Heart right ventricle (tissue), 16 donors: ENCODE data around the gene APOLD1. TPM values are rescaled to one million over a fixed set of nuclear protein-coding genes. Genes with fewer than 3 reads are reported as not detected.

Experiments
- ATAC-seq, 8 donors: fragments of 200-7000 bp; cut with Tn5 transposase; one replicate each; pipeline ENCODE4 v1.9.1; 2020; ENCODE audit warnings: mild to moderate bottlenecking in 8 of 8, moderate library complexity in 8 of 8, moderate number of reproducible peaks in 1 of 8
- DNase-seq, 2 donors: peaks; one replicate each; pipeline ENCODE4 v3.0.0-alpha.2; 2020
- H3K27ac ChIP-seq, 10 donors: fragments of 200-600 bp; sonication (generic) in 2 of 10; one replicate each; pipeline versions ENCODE4 v1.5.0 to v1.8.0; 2020 to 2022; ENCODE audit warnings: mild to moderate bottlenecking in 3 of 10
- H3K27me3 ChIP-seq, 7 donors: fragments of 200-600 bp; one replicate each; pipeline ENCODE4 v1.8.0; 2021 to 2022; ENCODE audit warnings: mild to moderate bottlenecking in 2 of 7
- H3K36me3 ChIP-seq, 9 donors: fragments of 200-600 bp; sonication (generic) in 1 of 9; one replicate each; pipeline versions ENCODE4 v1.5.0 to v1.8.0; 2020 to 2022; ENCODE audit warnings: mild to moderate bottlenecking in 2 of 9
- H3K4me1 ChIP-seq, 9 donors: fragments of 200-600 bp; sonication (generic) in 1 of 9; one replicate each; pipeline versions ENCODE4 v1.5.0 to v1.8.0; 2020 to 2022; ENCODE audit warnings: mild to moderate bottlenecking in 4 of 9
- H3K4me3 ChIP-seq, 10 donors: fragments of 200-600 bp; sonication (generic) in 2 of 10; one replicate each; pipeline versions ENCODE4 v1.5.0 to v1.8.0; 2020 to 2022; ENCODE audit warnings: mild to moderate bottlenecking in 7 of 10, moderate library complexity in 2 of 10
- H3K9me3 ChIP-seq, 11 donors: fragments of 200-600 bp in 10 of 11; sonication (generic) in 2 of 11; one replicate each; pipeline versions ENCODE4 v1.5.0 to v1.8.0; 2013 to 2022; ENCODE audit warnings: mild to moderate bottlenecking in 2 of 11, control low read depth in 1 of 11, moderate library complexity in 1 of 11
- CTCF ChIP-seq, 9 donors: fragments of 200-600 bp; sonication (generic) in 2 of 9; IDR thresholded peaks; one replicate each; pipeline versions ENCODE4 v1.5.0 to v1.8.0; 2021 to 2022; ENCODE audit warnings: antibody characterized with exemption in 9 of 9, mild to moderate bottlenecking in 5 of 9, moderate library complexity in 1 of 9
- WGBS, 2 donors: extraction: QIAGEN DNeasy Blood & Tissue Kit; methylation state at CpG; one replicate each; pipeline ENCODE4 v1.1.7; 2013; ENCODE audit warnings: inconsistent platforms in 1 of 2; 5-methylcytosine and 5-hydroxymethylcytosine counted together
- intact Hi-C, 10 donors: fragments of 100-400 bp; cut with DNase I; formaldehyde crosslinking; loops; one replicate each; pipeline versions ENCODE4 v1.11.1 to v1.14.2; 2022
- polyA plus RNA-seq, 2 donors: library from polyadenylated mRNA; stranded (reverse); fragments of 200-250 nt; gene quantifications; one replicate each; pipeline ENCODE4 v1.2.3, GENCODE V29; 2013
- total RNA-seq, 10 donors: library from RNA; stranded (reverse); fragmentation: NEBNext Ultra II Directional in 3 of 10; extraction: Animal tissue kit (Norgen Biotek cat#: 25700) in 3 of 10; gene quantifications; one replicate each; pipeline versions ENCODE4 v1.2.1 to v1.2.4, GENCODE V29; 2021 to 2023
- donor health status: Arrhythmogenic right ventricular cardiomyopathy.
- donor health status: ischemic (EF 13 %, LVEDD 7.1; RV severe dilation, severe dysfunction).
- donor health status: healthy with polysubstance abuse.
- donor health status: DM: no; HTN: yes; CAD: no.
- donor health status: DM: no; HTN: no; CAD: no.
- donor health status: ischemic (EF 25% LVEDD 6.9; RV normal size, moderate dysfunction).
- donor health status: ischemic (EF 25% LVEDD 5.7; RV mildly dilated, moderate dysfunction).
- donor health status: healthy.
- donor health status: DM: yes; HTN: yes; CAD: no.
- donor health status: Ischemic cardiomyopathy.
- donor health status: ischemic (EF 35%, LVEDD 5.7; RV mildly dilated, moderate dysfunction).
- donor health status: nonischemic (EF 11% LVEDD 7.7; RV severe dilation, severe dysfunction).
- donor health status: DM: yes; HTN: yes; CAD: no.
- donor health status: PGD.
- donor health status: ischemic (EF 29% LVEDD 5.4; RV normal size, mild dysfunction).
- donor health status: nonischemic (EF 23%, LVEDD 6.1; RV moderate dilation, normal function).

Gene APOLD1
- total and polyA plus RNA-seq, 12 donors = 11.1 to 98.8 (median 20.6) TPM

- Histone ChIP-seq H3K27me3 (no peaks in the 10 kb centered on the region), H3K36me3 (no peaks in the 10 kb centered on the region), H3K9me3 (no peaks in the 10 kb centered on the region), H3K4me1 (peaks cover 0 to 16% (median 0%) of the 10 kb centered on the region in 9 donors), H3K4me3 (peak overlapping the region in 3 of 10 donors; percentile 18 to 29 (median 20)), H3K27ac (no peak overlapping the region)
- intact Hi-C loops = no loop called here
- no peak for TF ChIP-seq CTCF (IDR thresholded peaks at IDR 0.05)
- ATAC-seq = no peak
- no peak for DNase-seq
- WGBS, 2 donors = 90 to 91% methylated on average over 7 of the region's 7 CpGs
Measured at GRCh38 chr12:12749433-12749832, 36.0 kb upstream of the APOLD1 start.

- no peak for TF ChIP-seq CTCF (IDR thresholded peaks at IDR 0.05)
- Histone ChIP-seq H3K27me3 (no peaks in the 10 kb centered on the region), H3K4me1 (no peaks in the 10 kb centered on the region), H3K36me3 (no peaks in the 10 kb centered on the region), H3K4me3 (no peak overlapping the region), H3K27ac (no peak overlapping the region), H3K9me3 (no peaks in the 10 kb centered on the region)
- 88 to 90% methylated on average over 5 of the region's 5 CpGs for WGBS, 2 donors
- intact Hi-C loops = no loop called here
- no peak for ATAC-seq
- no peak for DNase-seq
Measured at GRCh38 chr12:12755923-12756322, 29.5 kb upstream of the APOLD1 start.

GRCh38 chr12:12757121-12757520, 28.3 kb upstream of the APOLD1 start:
- WGBS, 2 donors = 96 to 98% methylated on average over 2 of the region's 2 CpGs
- Histone ChIP-seq H3K36me3 (no peaks in the 10 kb centered on the region), H3K27ac (no peak overlapping the region), H3K4me1 (no peaks in the 10 kb centered on the region), H3K27me3 (no peaks in the 10 kb centered on the region), H3K4me3 (no peak overlapping the region), H3K9me3 (no peaks in the 10 kb centered on the region)
- intact Hi-C loops = no loop called here
- ATAC-seq (no peak), DNase-seq (no peak)
- TF ChIP-seq CTCF (IDR thresholded peaks at IDR 0.05) = no peak

GRCh38 chr12:12759234-12759915, 26.1 kb upstream of the APOLD1 start:
- H3K4me1 ChIP-seq = no peaks in the 10 kb centered on the region
- intact Hi-C loops = no loop called here
- WGBS, 2 donors = 91 to 96% methylated on average over 7 of the region's 7 CpGs
- no peak overlapping the region for H3K4me3 ChIP-seq
- H3K9me3 ChIP-seq = no peaks in the 10 kb centered on the region
- H3K27ac ChIP-seq = no peak overlapping the region
- no peak for TF ChIP-seq CTCF (IDR thresholded peaks at IDR 0.05)
- no peak for DNase-seq
- no peaks in the 10 kb centered on the region for H3K27me3 ChIP-seq
- ATAC-seq = no peak
- no peaks in the 10 kb centered on the region for H3K36me3 ChIP-seq
